Endothelial cell of umbilical vein (primary cell): Measurements from ENCODE around the gene SLC7A6OS.

Source experiments
- EZH2 ChIP-seq: IDR thresholded peaks from 2 replicates; pipeline ENCODE4 v1.6.1; 2012; ENCODE audit warnings: borderline replicate concordance, low read depth, mild to moderate bottlenecking, moderate library complexity, low read length, inconsistent platforms; ENCODE audit not compliant: severe bottlenecking
- MYC ChIP-seq: IDR thresholded peaks from one replicate; pipeline ENCODE4 v1.6.1; 2011; ENCODE audit warnings: mild to moderate bottlenecking, low read depth, low read length
- POLR2A ChIP-seq: IDR thresholded peaks from 2 replicates; pipeline ENCODE4 v1.6.1; 2012; ENCODE audit warnings: low read depth, mild to moderate bottlenecking, control low read depth, low read length
- POLR2AphosphoS5 ChIP-seq: IDR thresholded peaks from 2 replicates; pipeline ENCODE4 v1.6.1; 2012; ENCODE audit warnings: low read depth, mild to moderate bottlenecking, control low read depth, low read length, moderate library complexity; ENCODE audit not compliant: insufficient read depth
- TF ChIP-seq, protein P1 (sequence below), 2 donors: IDR thresholded peaks; 1 replicate in 1 of 2; 2 replicates in 1 of 2; pipeline ENCODE4 v1.5.1; 2011; ENCODE audit warnings: low read length in 2 of 2, mild to moderate bottlenecking in 2 of 2, moderate library complexity in 2 of 2, control low read depth in 1 of 2, inconsistent platforms in 1 of 2, low read depth in 1 of 2; ENCODE audit not compliant: insufficient read depth in 1 of 2; ENCODE audit errors: extremely low read depth in 1 of 2

DNA sequence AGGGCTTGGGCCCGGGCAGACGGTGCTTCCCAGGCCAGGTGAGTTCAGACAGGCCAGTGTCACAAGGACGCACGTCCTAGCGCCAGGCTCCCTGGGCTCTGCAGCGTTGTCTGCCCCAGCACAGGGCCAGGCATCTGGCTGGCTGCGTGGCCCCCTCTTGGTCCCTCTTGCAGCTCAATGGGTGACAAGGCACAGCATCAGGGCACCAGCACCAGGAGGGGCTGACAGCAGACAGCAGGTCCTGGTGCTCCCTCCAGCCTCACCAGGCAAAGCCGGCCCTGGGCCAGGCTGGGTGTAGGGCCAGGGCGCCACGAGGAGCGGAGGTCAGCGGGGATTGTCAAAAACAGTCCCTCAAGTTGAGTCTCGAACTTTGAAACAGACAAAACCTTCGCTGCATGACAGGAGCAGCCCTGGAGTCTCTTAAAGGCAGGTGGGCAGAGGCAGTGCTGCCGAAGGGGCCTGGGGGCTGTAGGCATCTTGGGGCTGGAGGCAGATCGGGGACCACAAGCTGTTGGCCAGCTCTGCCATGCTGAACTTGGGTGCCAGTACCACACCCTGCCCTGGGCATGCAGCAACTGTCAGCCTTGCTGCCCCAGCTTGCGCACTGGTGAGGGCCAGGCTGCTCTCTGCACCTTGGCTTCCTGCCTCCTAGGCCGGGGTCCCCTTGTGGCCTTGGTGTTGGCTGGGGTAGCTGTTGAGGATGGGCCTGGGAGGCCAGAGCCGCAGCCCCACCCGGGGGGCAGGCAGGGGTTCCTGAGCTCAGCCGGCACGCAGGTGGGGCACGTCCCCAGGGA lies 48.8 kb upstream of the SLC7A6OS start:
- TF ChIP-seq POLR2A (no peak), EZH2 (no peak), MYC (no peak), POLR2AphosphoS5 (no peak)
- TF ChIP-seq, protein P1, sequence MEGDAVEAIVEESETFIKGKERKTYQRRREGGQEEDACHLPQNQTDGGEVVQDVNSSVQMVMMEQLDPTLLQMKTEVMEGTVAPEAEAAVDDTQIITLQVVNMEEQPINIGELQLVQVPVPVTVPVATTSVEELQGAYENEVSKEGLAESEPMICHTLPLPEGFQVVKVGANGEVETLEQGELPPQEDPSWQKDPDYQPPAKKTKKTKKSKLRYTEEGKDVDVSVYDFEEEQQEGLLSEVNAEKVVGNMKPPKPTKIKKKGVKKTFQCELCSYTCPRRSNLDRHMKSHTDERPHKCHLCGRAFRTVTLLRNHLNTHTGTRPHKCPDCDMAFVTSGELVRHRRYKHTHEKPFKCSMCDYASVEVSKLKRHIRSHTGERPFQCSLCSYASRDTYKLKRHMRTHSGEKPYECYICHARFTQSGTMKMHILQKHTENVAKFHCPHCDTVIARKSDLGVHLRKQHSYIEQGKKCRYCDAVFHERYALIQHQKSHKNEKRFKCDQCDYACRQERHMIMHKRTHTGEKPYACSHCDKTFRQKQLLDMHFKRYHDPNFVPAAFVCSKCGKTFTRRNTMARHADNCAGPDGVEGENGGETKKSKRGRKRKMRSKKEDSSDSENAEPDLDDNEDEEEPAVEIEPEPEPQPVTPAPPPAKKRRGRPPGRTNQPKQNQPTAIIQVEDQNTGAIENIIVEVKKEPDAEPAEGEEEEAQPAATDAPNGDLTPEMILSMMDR (IDR thresholded peaks at IDR 0.05; ENCODE audit: extremely low read depth in 1 of 2, insufficient read depth in 1 of 2, low read depth in 1 of 2, low read length in 2 of 2): no peak
